ENCODE results near the gene TCTN3.
A peak's percentile ranks its signal among the peaks of the same experiment; 100 is the strongest.
"Not testable (repeated sequence)": the region's sequence is repeated elsewhere in the genome, so short reads cannot be mapped to it uniquely, and the experiment has no call there.

TCTN3 gene, protein sequence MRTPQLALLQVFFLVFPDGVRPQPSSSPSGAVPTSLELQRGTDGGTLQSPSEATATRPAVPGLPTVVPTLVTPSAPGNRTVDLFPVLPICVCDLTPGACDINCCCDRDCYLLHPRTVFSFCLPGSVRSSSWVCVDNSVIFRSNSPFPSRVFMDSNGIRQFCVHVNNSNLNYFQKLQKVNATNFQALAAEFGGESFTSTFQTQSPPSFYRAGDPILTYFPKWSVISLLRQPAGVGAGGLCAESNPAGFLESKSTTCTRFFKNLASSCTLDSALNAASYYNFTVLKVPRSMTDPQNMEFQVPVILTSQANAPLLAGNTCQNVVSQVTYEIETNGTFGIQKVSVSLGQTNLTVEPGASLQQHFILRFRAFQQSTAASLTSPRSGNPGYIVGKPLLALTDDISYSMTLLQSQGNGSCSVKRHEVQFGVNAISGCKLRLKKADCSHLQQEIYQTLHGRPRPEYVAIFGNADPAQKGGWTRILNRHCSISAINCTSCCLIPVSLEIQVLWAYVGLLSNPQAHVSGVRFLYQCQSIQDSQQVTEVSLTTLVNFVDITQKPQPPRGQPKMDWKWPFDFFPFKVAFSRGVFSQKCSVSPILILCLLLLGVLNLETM

DNA sequence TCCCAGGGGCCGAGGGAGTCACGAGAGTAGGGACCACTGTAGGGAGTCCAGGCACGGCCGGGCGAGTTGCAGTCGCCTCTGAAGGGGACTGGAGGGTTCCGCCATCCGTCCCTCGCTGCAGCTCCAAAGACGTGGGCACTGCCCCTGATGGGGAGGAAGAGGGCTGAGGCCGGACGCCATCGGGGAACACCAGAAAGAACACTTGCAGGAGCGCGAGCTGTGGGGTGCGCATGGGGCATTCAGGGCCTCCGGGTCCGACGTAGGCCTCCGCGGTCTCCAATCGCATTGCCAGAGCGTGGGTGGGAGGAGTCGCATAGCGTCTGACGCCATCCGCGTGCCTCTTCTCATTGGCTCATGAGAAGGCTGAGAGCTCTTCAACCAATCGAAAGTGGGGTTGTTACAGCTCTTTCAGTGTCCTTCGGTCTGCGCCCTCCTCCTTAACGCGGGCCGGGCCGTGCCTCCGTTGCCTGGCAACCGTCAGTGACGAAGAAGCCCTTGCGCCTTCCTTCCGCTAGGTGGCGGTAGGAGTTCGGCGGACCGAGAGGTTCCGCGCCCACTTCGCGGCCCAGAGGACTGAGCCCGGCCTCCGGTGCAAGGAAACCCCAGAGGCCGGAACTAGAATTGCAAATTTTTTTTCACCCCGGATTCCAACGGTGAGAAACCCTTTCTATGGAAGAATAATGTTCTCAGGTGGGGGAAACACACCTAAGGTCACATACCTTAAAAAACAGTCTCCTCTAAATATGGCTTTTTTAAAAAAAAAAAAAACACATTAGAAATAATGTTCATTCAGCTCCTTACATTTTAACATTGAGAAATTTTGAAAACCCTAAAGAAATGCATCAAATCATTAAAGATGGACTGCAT is at the start of gene TCTN3:
Gene TCTN3 (minus strand): TSS at position 260 of the 867 bp plus-strand sequence. CDS start 28 bp downstream, at position 232.
- peak; percentile 61 to 92 (median 86) for DNase-seq (ENCODE audit: low read depth in 2 of 3, low spot score in 2 of 3)

DNA sequence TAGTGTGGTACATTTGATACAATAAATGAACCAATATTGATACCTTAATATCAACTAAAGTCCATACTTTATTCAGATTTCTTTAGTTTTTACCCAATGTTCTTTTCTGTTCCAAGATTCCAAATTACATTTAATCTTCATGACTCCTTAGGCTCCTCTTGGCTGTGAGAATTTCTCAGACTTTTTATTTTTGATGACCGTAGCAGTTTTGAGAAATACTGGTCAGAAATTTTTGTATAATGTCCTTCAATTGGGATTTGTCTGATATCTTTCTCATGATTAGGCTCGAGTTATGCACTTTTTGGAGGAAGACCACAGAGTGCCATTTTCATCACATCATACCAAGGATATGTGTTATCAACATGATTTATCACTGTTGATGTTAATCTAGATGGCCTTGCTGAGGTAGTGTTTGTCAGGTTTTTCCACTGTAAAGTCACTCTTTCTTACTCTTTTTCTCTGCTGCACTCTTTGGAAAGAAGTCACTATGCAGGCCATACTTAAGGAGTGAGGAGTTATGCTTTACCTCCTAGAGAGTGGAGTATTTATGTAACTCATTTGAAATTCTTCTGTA is 49.3 kb upstream of the TCTN3 start:
- DNase-seq (ENCODE audit: low read depth in 2 of 3, low spot score in 2 of 3) = no peak

GRCh38 chr10:95742485-95742884 is 48.8 kb upstream of the TCTN3 start:
- DNase-seq (ENCODE audit: low read depth in 2 of 3, low spot score in 2 of 3) = no peak

DNA sequence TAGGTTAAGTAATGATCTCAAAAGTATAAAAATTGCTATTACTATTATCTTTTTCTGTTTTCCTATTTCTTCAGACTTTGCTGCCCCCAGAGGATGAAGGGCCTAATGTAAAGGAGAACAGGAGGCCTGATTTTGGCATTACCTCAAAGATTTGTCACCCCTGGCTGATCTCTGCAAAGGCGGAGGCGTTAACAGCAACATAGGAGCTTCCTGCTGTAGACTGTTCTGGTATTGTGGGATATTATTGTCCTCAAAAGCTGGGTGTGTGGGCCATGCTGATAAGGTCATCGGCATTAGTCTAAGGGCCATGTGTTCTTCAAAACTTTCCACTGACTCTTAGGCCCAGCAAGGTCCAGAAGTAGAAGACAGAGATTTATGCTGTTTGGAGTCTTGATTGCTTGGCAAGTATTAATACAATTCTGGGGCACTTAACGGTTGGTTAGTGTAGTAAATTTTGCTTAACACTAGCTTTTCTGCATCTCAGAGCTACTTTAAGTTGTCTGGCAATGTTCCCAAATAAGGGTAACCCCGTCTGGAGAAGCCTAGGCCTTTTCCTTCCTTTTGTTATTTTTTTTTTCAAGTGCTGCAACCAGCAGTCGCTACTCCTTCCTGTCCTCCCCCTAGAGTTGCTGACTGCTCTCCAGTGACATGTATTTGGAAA is 48.2 kb upstream of the TCTN3 start:
- no peak for DNase-seq (ENCODE audit: low read depth in 2 of 3, low spot score in 2 of 3)

DNA sequence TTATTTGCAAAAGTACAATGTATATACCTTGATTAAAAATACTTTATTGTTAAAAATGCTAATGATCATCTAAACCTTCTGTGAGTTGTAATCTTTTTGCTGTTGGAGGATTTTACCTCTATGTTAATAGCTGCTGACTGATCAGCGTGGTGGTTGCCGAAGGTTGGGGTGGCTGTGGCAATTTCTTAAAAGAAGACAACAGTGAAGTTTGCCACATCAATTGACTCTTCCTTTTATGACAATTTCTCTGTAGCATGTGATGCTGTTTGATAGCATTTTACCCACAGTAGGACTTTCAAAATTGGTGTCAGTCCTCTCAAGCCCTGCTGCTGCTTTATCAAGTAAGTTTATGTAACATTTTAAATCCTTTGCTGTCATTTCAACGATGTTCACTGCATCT is 45.3 kb upstream of the TCTN3 start:
- no peak for DNase-seq (ENCODE audit: low read depth in 2 of 3, low spot score in 2 of 3)

DNA sequence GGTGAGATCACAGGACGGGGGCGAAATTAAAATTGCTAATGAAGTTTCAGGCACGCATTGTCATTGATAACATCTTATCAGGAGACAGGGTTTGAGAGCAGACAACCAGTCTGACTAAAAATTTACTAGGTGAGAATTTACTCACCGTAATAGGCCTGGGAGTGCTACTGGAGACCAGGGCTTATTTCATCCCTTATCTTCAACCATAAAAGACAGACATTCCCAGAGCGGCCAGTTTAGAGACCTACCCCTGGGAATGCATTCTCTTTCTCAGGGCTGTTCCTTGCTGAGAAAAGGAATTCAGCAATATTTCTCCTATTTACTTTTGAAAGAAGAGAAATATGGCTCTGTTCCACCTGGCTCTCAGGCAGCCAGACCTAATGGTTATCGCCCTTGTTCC is 39.2 kb upstream of the TCTN3 start:
- DNase-seq (ENCODE audit: low read depth in 2 of 3, low spot score in 2 of 3) = not testable (repeated sequence)

- DNase-seq (ENCODE audit: low read depth in 2 of 3, low spot score in 2 of 3) = no peak
These were observed 36.5 kb upstream of the TCTN3 start for GRCh38 chr10:95730233-95730632.

GRCh38 chr10:95729323-95730055 is 35.8 kb upstream of the TCTN3 start:
- no peak for DNase-seq (ENCODE audit: low read depth in 2 of 3, low spot score in 2 of 3)

- DNase-seq (ENCODE audit: low read depth in 2 of 3, low spot score in 2 of 3) = no peak
These were observed 34.8 kb upstream of the TCTN3 start for GRCh38 chr10:95728526-95728925.

GRCh38 chr10:95722496-95722895 is 28.8 kb upstream of the TCTN3 start:
- DNase-seq (ENCODE audit: low read depth in 2 of 3, low spot score in 2 of 3) = not testable (repeated sequence)

DNA sequence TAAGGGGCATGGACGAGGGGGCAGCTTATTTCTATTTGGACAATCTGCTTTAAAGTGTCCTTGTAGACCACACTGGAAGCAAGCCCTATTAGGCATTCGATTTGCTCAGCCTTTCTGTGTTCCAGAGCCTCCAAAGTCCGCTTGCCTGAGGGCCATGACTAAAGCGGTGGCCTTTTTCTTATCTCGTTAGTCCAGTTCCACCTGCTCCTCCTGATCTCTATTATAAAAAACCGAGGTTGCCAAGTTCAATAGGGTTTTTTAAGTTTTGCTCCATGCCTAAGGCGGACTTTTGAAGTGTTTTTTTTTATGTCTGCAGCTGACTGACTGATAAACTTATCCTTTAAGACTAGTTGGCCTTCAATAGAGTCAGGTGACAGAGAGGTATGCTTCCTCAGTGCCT is 27.0 kb upstream of the TCTN3 start:
- not testable (repeated sequence) for DNase-seq (ENCODE audit: low read depth in 2 of 3, low spot score in 2 of 3)

DNA sequence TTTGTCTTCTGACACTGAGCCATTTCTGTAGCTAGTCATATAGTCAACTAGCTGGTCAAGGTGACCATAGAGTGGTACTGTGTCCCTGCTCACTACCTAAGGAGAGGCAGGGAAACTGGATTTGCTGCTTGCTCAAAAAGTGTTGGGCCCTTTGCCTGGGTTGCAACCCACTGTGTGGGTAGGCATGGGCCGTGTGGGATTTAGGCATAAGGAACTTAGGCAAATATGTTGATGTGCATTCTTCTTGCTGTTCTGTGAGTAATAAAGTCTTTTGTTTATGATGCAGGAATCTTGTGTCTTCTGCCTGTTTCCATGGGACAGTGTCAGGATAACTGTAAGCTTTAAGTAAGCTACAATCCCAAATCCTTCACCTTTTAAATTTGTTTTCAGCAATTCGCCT is 23.1 kb upstream of the TCTN3 start:
- DNase-seq (ENCODE audit: low read depth in 2 of 3, low spot score in 2 of 3) = no peak

DNA sequence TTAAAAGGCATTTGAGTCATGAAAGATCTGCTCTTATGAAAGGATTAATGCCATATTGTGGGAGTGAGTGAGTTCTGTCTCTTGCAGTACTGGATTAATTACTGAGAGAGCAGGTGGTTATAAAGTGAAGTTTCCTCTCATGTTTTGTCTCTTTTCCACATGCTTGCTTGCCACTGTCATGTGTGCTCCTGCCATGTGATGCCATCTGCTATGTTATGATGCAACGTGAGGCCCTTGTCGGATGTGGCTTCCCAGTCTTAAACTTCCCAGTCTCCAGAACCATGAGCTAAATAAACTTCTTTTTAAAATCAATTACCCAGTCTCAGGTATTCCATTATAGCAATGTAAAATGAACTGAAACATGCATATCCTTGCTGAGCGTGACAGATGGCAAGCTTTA is 22.7 kb upstream of the TCTN3 start:
- DNase-seq (ENCODE audit: low read depth in 2 of 3, low spot score in 2 of 3) = no peak

DNA sequence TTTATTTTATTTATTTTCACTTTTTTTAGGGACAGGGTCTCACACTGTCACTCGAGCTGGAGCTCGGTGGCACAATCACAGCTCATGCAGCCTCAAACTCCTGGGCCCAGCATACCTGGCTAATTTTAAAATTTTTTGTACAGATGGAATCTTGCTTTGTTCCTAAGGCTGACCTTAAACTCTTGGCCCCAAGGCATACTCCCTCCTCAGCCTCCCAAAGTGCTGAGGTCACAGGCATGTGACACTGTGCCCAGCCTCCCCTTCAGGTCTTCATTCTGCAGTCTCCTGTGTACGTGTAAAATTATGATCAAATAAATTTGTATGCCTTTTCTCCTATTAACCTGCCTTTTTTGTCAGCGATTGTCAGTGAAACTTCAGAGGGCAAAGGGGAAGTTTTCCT is 17.8 kb upstream of the TCTN3 start:
- DNase-seq (ENCODE audit: low read depth in 2 of 3, low spot score in 2 of 3) = no peak

DNA sequence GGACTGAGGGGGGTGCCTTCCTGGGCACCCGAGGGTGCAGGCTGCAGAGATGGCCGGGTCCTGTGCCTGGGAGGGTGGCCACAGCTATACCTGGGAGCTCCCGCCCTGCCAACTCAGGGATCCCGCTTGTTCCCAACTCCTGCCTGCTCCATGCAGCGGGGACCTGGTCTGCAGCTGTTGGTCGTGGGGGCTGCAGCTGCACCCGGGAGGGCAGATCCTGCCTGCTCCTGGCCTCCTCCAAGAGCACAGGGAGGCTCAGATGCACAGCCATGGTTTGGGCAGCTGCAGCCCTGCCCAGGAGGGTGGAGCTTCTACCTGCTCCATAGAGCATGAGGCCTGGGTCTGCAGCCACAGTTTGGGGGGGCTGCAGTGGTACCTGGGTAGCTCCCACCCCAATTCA is 13.3 kb upstream of the TCTN3 start:
- no peak for DNase-seq (ENCODE audit: low read depth in 2 of 3, low spot score in 2 of 3)

GRCh38 chr10:95706573-95706972 is 12.8 kb upstream of the TCTN3 start:
- DNase-seq (ENCODE audit: low read depth in 2 of 3, low spot score in 2 of 3) = no peak

GRCh38 chr10:95698415-95698814 is 4.7 kb upstream of the TCTN3 start:
- no peak for DNase-seq (ENCODE audit: low read depth in 2 of 3, low spot score in 2 of 3)

DNA sequence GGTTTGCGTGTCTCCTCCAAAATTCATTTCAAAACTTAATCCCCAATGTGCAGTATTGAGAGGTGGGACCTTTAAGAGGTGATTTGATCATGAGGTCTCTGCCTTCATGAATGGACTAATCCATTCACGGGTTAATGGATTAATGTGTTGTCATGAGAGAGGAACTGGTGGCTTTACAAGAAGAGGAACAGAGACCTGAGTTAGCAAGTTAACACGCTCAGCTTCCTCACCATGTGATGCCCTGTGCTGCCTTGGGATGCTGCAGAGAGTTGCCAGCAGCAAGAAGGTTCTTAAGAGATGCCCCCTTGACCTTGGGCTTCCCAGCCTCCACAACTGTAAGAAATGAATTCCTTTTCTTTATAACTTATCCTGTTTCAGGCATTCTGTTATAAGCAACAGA is 3.7 kb upstream of the TCTN3 start:
- no peak for DNase-seq (ENCODE audit: low read depth in 2 of 3, low spot score in 2 of 3)

- no peak for DNase-seq (ENCODE audit: low read depth in 2 of 3, low spot score in 2 of 3)
These were observed 938 bp upstream of the TCTN3 start for GRCh38 chr10:95694665-95695064.

- no peak for DNase-seq (ENCODE audit: low read depth in 2 of 3, low spot score in 2 of 3)
These were observed 558 bp downstream of the TCTN3 start for GRCh38 chr10:95693071-95693667.
